ENCODE data around the gene GOLGA2.

Gene GOLGA2

DNA sequence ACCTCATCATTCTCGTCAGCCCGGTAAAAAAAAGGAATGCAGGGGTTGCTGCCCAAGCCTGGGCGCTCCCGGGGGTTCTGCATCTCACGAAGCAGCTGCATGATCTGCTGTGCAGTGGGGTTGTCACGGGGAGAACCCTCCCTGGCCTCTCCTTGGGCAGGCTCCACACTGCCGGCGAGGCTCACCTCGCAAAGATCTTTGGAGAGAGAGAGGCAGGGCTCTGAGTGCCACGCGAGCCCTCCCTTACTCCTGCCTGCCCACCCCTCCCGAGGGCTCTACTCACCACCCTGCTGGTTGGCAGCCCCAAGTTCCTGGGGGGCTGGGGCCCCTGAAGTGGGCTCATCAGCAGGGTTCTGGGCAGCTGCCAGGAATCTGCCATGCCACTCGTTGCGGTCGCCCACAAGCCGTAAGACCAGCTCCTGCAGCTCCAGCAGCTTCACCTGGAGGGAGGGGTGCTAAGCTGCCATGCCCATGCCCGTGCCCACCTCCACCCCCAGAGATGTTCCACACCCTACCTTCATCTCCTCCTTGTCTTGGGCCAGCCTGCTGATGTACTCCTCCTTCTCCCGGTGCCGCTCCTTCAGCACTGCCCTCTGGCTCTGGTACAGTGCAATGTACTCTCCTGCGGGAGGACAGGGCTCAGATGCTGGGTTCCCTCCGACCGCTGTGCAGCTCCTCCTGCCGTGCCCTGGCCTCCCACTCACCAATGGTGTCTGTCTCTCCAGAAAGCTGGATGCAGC is 18.6 kb downstream of the GOLGA2 start:
- DNase-seq: no peak

- DNase-seq: peak; percentile 71
Observed at GRCh38 chr9:128254855-128255759, 20.7 kb downstream of the GOLGA2 start.

- DNase-seq: no peak
Observed at GRCh38 chr9:128254362-128254761, 21.4 kb downstream of the GOLGA2 start.

- DNase-seq: no peak
Observed at GRCh38 chr9:128253991-128254346, 21.8 kb downstream of the GOLGA2 start.

- no peak for DNase-seq
Observed at GRCh38 chr9:128253140-128253990, 22.4 kb downstream of the GOLGA2 start.

DNA sequence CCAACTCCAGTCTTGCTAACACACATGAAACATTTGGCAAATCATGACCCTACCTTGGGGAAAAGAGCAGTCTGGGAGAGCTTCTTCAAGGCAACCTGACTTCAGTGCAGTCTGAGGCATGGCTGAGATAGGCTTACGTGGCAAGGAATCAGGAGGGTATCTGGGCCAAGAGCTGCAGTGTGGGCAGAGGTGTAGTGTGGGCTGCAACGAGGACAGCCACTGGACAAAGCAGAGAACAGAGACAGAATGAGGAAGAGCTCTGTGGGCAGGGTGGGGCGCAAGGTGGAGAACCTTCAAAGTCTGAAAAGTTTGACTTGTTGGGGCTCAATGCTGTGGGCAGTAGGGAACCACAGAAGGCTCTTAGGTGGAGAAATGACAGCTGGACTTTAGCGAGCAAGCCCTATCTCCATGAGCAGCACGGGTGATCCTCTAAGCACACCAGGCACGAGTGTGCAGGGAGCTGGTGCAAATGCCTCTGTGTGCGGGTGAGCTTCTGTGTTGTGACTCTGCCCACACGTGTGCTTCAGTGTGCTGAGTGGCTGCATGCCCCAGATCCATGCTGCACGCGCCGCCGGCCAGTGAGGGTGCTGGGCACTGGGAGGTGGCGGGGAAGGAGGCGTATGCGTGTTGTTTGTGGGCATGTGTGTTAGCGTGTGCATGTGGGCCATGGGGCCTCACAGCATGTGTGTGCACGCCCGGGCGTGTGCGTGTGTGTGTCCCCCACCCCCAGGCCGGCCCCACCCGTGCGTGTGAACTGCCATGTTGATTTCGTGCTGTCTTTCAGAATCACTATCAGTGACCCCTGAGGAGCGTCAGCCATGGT is 23.3 kb downstream of the GOLGA2 start:
- DNase-seq: no peak

- DNase-seq: no peak
Observed at GRCh38 chr9:128251732-128252100, 24.1 kb downstream of the GOLGA2 start.

- peak; percentile 16 for DNase-seq
Observed at GRCh38 chr9:128250839-128251731, 24.7 kb downstream of the GOLGA2 start.

GRCh38 chr9:128249908-128250838 is 25.6 kb downstream of the GOLGA2 start:
- DNase-seq: peak; percentile 98

- no peak for DNase-seq
Observed at GRCh38 chr9:128249558-128249907, 26.3 kb downstream of the GOLGA2 start.

- no peak for DNase-seq
Observed at GRCh38 chr9:128247226-128247803, 28.5 kb downstream of the GOLGA2 start.

- no peak for DNase-seq
Observed at GRCh38 chr9:128246471-128246870, 29.3 kb downstream of the GOLGA2 start.

DNA sequence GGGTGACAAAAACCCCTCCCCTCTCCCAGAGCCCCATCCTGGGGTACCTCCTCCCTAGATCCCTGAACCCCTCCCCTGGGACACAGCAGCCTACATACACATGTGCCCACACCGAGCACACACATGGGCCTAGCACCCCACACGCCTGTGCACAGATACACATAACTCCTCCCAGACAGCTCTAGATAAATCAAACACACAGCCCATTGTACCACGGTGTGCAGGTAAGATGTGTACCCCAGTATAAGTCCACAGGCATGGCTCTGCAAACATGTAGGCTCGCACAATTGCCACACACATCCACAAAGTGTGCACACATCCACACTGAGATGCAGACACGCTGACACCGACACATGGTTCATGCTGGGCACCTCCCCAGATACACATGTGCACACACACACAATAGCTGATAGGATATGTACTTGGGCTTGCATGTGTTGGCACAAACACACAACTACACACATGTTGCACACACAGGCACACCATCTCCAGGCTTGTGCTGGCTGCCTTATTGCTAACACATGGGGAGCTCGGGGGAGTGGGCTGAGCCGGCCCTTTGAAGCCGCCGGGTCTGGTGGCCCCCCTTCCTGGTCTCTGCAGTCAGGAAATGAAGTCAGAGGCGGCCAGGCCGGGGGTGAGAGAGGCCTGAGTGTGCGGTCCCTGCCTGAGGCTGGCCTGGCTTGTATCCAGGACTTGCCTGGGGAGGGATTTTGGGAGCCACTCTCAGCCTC is 30.2 kb downstream of the GOLGA2 start:
- no peak for DNase-seq

DNA sequence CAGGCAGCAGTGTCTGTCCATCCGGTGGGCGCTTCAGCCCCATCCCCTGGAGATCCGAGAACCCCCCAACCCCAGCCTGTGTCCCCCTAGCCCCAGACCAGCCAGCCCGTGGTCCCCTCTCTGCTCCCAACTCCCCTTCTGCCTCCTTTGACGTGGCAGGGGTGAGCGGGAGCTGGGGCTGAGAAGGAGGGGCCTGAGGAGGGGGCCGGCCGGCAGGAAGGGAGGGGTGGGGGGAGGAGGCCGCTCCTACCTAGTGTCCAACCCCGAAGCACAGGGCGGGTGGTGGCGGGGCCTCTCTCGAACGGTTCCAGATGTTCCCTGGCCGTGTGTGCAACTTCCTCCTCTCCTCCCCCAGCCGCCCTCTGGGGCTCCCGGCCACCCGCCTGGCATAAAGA is 31.0 kb downstream of the GOLGA2 start:
- no peak for DNase-seq

DNA sequence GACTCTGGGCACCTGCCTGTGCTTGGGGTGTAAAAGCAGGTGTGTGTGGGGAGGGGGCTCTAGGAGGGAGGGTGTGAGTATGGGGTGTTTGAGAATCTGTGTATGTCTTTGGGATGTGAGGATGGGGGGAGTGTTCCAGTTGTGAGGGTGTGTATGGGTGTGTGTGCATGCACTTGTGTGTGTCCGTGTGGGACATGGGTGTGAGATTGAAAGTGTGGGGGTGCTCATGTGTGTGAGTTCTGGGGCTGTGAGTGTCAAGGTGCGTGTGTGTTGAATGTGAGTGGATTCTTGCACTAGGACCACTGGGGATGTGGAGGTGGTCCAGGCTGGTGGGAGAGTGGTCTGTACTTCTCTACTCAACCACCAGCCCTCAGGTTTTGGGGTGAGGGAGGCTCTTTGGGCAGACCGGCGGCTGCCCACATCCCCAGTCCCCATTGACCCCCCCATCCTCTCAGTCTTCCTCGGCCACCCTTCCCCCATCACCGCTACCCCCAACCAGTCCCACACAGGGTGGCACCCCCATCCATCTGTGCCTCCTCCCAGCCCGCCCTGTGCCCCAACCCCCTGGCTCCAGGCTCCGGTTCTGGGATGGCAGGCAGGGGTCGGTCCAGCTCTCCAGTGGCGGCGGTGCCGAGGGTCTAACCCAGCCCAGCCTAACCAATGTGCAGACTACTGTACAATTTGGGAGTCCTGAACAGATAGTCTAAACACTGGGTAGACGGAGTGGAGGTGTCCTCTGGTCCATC is 31.5 kb downstream of the GOLGA2 start:
- DNase-seq: no peak

- no peak for DNase-seq
Observed at GRCh38 chr9:128243215-128244018, 32.4 kb downstream of the GOLGA2 start.

DNA sequence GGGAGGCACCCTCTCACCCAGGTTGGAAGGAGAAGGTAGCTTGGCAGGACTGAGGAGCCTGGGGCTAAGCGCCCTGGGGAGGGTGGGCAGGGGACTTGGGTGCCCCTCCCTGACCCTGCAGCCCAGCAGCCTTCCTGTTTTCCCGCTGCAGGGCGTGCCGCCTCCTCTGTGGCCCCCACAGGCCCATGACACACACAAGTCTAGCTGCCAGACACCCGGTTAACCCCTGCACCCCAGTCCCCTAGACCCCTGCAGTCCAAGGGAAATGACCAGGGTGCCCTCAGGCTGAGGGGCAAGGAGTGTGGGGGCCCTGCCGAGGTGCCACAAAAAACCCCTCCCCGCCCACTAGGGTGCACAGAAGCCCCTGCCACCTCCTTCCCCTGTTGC is 33.0 kb downstream of the GOLGA2 start:
- DNase-seq: no peak

GRCh38 chr9:128242124-128242523 is 33.7 kb downstream of the GOLGA2 start:
- no peak for DNase-seq

All from stimulated activated CD4-positive, alpha-beta T cell treated with anti-CD3 and anti-CD28 coated beads, Interleukin-15, amount 100 ng/mL, for 24 hours (primary cell).